SU-DHL-6 (cell line): ENCODE measurements around the gene DHX58.
A peak's percentile ranks its signal among the peaks of the same experiment; 100 is the strongest.

Experiments
- EZH2phosphoT487 ChIP-seq: fragments of 200-600 bp; sonication (generic), shearing (Covaris generic); conservative IDR thresholded peaks from 2 replicates; pipeline ENCODE4 v1.6.1; 2018; ENCODE audit warnings: mild to moderate bottlenecking, antibody characterized with exemption, low read length, moderate library complexity, mixed read lengths
- TF ChIP-seq, protein P1 (sequence below): fragments of 200-600 bp; sonication (generic); IDR thresholded peaks from one replicate; pipeline ENCODE4 v1.5.1; 2017; ENCODE audit warnings: antibody characterized with exemption, mild to moderate bottlenecking, low read length, moderate library complexity; ENCODE audit not compliant: insufficient read depth, poor library complexity, severe bottlenecking

GRCh38 chr17:42118545-42118944, 6.0 kb upstream of the DHX58 start:
- TF ChIP-seq, protein P1, sequence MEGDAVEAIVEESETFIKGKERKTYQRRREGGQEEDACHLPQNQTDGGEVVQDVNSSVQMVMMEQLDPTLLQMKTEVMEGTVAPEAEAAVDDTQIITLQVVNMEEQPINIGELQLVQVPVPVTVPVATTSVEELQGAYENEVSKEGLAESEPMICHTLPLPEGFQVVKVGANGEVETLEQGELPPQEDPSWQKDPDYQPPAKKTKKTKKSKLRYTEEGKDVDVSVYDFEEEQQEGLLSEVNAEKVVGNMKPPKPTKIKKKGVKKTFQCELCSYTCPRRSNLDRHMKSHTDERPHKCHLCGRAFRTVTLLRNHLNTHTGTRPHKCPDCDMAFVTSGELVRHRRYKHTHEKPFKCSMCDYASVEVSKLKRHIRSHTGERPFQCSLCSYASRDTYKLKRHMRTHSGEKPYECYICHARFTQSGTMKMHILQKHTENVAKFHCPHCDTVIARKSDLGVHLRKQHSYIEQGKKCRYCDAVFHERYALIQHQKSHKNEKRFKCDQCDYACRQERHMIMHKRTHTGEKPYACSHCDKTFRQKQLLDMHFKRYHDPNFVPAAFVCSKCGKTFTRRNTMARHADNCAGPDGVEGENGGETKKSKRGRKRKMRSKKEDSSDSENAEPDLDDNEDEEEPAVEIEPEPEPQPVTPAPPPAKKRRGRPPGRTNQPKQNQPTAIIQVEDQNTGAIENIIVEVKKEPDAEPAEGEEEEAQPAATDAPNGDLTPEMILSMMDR, result peak; percentile 69
- no peak for TF ChIP-seq EZH2phosphoT487
